Suprapubic skin (tissue), 4 donors: ENCODE data around the gene CDH22.

Source experiments
- EP300 ChIP-seq: sonication (generic); formaldehyde crosslinking; IDR thresholded peaks from one replicate; pipeline ENCODE4 v1.6.1; 2017; ENCODE audit warnings: antibody characterized with exemption
- POLR2A ChIP-seq, 2 donors: fragments of 450-650 bp; IDR thresholded peaks; one replicate each; pipeline ENCODE4 v1.6.1; 2017; ENCODE audit warnings: antibody characterized with exemption in 2 of 2, mild to moderate bottlenecking in 2 of 2, moderate library complexity in 2 of 2
- POLR2AphosphoS5 ChIP-seq, 3 donors: sonication (generic); formaldehyde crosslinking; IDR thresholded peaks; one replicate each; pipeline ENCODE4 v1.6.1; 2017; ENCODE audit warnings: antibody characterized with exemption in 3 of 3
- TF ChIP-seq, protein P1 (sequence below), 2 donors: fragments of 200-600 bp in 1 of 2; fragments of 450-650 bp in 1 of 2; sonication (generic) in 1 of 2; IDR thresholded peaks; one replicate each; pipeline ENCODE4 v1.5.1; 2016 to 2019; ENCODE audit warnings: antibody characterized with exemption in 2 of 2, mild to moderate bottlenecking in 1 of 2, moderate library complexity in 1 of 2

GRCh38 chr20:46188866-46189541 is 119.3 kb downstream of the CDH22 start:
- TF ChIP-seq, protein P1, sequence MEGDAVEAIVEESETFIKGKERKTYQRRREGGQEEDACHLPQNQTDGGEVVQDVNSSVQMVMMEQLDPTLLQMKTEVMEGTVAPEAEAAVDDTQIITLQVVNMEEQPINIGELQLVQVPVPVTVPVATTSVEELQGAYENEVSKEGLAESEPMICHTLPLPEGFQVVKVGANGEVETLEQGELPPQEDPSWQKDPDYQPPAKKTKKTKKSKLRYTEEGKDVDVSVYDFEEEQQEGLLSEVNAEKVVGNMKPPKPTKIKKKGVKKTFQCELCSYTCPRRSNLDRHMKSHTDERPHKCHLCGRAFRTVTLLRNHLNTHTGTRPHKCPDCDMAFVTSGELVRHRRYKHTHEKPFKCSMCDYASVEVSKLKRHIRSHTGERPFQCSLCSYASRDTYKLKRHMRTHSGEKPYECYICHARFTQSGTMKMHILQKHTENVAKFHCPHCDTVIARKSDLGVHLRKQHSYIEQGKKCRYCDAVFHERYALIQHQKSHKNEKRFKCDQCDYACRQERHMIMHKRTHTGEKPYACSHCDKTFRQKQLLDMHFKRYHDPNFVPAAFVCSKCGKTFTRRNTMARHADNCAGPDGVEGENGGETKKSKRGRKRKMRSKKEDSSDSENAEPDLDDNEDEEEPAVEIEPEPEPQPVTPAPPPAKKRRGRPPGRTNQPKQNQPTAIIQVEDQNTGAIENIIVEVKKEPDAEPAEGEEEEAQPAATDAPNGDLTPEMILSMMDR (IDR thresholded peaks at IDR 0.05): no peak
- TF ChIP-seq EP300 (no peak), POLR2AphosphoS5 (IDR thresholded peaks at IDR 0.05) (no peak), POLR2A (IDR thresholded peaks at IDR 0.05) (no peak)
